Gastrocnemius medialis (tissue), 4 donors: Measurements from ENCODE around the gene REXO4. TPM values are rescaled to one million over a fixed set of nuclear protein-coding genes. Genes with fewer than 3 reads are reported as not detected.

Experiments used
- ATAC-seq, 2 donors: fragments of 150-250 bp; one replicate each; pipeline ENCODE4 v1.9.1; 2016
- DNase-seq, 2 donors: peaks; one replicate each; pipeline ENCODE4 v3.0.0-alpha.2; 2019
- H3K27ac ChIP-seq, 4 donors: fragments of 200-600 bp; sonication (generic); 1 replicate in 1 of 4; 2 replicates in 3 of 4; pipeline ENCODE4 v1.5.1; 2016 to 2018; ENCODE audit warnings: mild to moderate bottlenecking in 2 of 4, moderate library complexity in 1 of 4
- H3K27me3 ChIP-seq, 3 donors: fragments of 200-600 bp; sonication (generic) in 2 of 3; 1 replicate in 1 of 3; 2 replicates in 2 of 3; pipeline versions ENCODE4 v1.5.1 to v1.6.0; 2016 to 2019; ENCODE audit warnings: mild to moderate bottlenecking in 1 of 3, moderate library complexity in 1 of 3
- H3K36me3 ChIP-seq, 2 donors: fragments of 200-600 bp; sonication (generic) in 1 of 2; one replicate each; pipeline ENCODE4 v1.5.1; 2017 to 2018
- H3K4me1 ChIP-seq, 2 donors: fragments of 200-600 bp; sonication (generic) in 1 of 2; one replicate each; pipeline ENCODE4 v1.5.1; 2016 to 2017; ENCODE audit warnings: mild to moderate bottlenecking in 2 of 2
- H3K4me3 ChIP-seq, 4 donors: fragments of 200-600 bp; sonication (generic) in 3 of 4; 1 replicate in 1 of 4; 2 replicates in 3 of 4; pipeline ENCODE4 v1.5.1; 2016 to 2019; ENCODE audit warnings: mild to moderate bottlenecking in 2 of 4
- H3K9me3 ChIP-seq, 3 donors: fragments of 200-600 bp; sonication (generic) in 2 of 3; 1 replicate in 1 of 3; 2 replicates in 2 of 3; pipeline ENCODE4 v1.5.1; 2016 to 2019
- POLR2A ChIP-seq, 2 donors: fragments of 450-650 bp; IDR thresholded peaks; one replicate each; pipeline ENCODE4 v1.6.1; 2017; ENCODE audit warnings: antibody characterized with exemption in 2 of 2, mild to moderate bottlenecking in 2 of 2, moderate library complexity in 2 of 2
- in situ Hi-C, 4 donors: fragments of 200-750 bp; cut with MboI; loops; one replicate each; pipeline versions ENCODE4 v1.15.0 to v1.8.0; 2017; ENCODE audit warnings: low sequenced_read_pairs in 4 of 4
- intact Hi-C: fragments of 100-400 bp; cut with DNase I; formaldehyde crosslinking; loops from one replicate; pipeline ENCODE4 v1.15.1; 2023; ENCODE audit warnings: low total_unique reads
- total RNA-seq, 4 donors: library from RNA; depleted of rRNA; stranded (reverse); fragments of >200 nt; gene quantifications; one replicate each; pipeline versions ENCODE4 v1.1.0 to v1.2.3, GENCODE V29; 2016
- TF ChIP-seq, protein P1 (sequence below), 5 experiments: fragments of 450-650 bp in 3 of 5; fragments of 200-600 bp in 2 of 5; sonication (generic) in 2 of 5; IDR thresholded peaks in 4 of 5; conservative IDR thresholded peaks in 1 of 5; 1 replicate in 4 of 5; 2 replicates in 1 of 5; pipeline ENCODE4 v1.5.1; 2016 to 2019; ENCODE audit warnings: antibody characterized with exemption in 5 of 5, mild to moderate bottlenecking in 3 of 5, moderate library complexity in 3 of 5

REXO4 gene
- total RNA-seq, 4 donors from 2014 or later, result 26.1 to 42.5 (median 34.6) TPM

DNA sequence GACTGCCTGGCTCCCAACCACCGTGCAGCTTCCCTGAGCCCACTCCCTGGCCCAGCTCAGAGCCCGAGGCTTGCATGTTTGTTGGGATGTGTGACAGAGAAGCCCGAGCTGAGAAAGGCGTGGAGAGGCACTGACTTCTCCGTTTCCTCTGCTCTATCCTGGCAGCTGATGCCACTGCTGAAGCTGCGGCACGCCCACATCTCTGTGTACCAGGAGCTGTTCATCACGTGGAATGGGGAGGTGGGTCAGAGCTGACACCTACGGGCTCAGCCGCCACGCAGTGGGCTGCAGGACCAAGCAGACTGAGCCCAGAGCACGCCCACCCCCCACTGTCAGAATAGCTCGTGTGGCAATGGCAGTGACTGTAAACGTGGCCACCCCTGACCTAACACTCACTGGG is 32.4 kb downstream of the REXO4 start:
- intact Hi-C loops, result no loop called here
- H3K27ac ChIP-seq, result no peak overlapping the region
- no peaks in the 10 kb centered on the region for H3K4me1 ChIP-seq
- H3K27me3 ChIP-seq, result peaks cover 0 to 2% (median 0%) of the 10 kb centered on the region in 3 donors
- in situ Hi-C loops, result no loop called here
- TF ChIP-seq, protein P1, sequence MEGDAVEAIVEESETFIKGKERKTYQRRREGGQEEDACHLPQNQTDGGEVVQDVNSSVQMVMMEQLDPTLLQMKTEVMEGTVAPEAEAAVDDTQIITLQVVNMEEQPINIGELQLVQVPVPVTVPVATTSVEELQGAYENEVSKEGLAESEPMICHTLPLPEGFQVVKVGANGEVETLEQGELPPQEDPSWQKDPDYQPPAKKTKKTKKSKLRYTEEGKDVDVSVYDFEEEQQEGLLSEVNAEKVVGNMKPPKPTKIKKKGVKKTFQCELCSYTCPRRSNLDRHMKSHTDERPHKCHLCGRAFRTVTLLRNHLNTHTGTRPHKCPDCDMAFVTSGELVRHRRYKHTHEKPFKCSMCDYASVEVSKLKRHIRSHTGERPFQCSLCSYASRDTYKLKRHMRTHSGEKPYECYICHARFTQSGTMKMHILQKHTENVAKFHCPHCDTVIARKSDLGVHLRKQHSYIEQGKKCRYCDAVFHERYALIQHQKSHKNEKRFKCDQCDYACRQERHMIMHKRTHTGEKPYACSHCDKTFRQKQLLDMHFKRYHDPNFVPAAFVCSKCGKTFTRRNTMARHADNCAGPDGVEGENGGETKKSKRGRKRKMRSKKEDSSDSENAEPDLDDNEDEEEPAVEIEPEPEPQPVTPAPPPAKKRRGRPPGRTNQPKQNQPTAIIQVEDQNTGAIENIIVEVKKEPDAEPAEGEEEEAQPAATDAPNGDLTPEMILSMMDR (IDR thresholded peaks at IDR 0.05 in 4 of 5, conservative IDR thresholded peaks at IDR 0.05 in 1 of 5), result no peak
- no peak for TF ChIP-seq POLR2A (IDR thresholded peaks at IDR 0.05)
- H3K9me3 ChIP-seq, result no peaks in the 10 kb centered on the region
- H3K36me3 ChIP-seq, result no peaks in the 10 kb centered on the region
- DNase-seq (no peak), ATAC-seq (no peak)
- no peak overlapping the region for H3K4me3 ChIP-seq

DNA sequence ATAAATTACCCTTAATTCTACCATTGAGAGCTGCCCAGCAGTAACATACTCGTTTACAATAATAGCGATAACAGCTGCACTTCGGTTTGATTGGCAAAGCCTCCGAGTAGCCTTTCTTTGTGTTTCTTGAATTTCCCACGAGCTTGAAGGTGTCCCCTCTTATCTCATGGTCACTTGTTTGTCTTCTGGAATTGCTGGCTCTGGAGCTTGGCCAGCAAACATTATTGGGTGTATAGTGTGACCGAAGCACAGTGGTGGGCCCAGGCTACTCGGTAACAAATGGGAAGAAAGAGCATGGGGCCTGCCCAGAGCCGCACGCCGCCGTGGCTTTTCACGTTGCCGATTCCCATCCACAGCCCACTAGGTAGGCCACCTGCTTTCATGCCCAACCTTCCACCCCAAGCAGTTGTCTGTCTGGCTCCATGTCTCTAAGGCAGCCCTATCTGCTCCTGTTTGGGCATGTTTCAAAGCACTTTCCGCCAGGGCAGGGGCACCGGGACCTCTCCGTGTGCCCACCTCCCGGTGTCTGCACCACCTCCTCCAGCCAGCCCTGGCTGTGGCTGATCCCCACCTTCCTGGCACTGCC is 33.0 kb downstream of the REXO4 start:
- H3K27me3 ChIP-seq, result no peaks in the 10 kb centered on the region
- no peak overlapping the region for H3K4me3 ChIP-seq
- no peak for DNase-seq
- no peaks in the 10 kb centered on the region for H3K36me3 ChIP-seq
- no peaks in the 10 kb centered on the region for H3K9me3 ChIP-seq
- ATAC-seq, result no peak
- intact Hi-C loops (no loop called here), in situ Hi-C loops (no loop called here)
- TF ChIP-seq, protein P1 (IDR thresholded peaks at IDR 0.05 in 4 of 5, conservative IDR thresholded peaks at IDR 0.05 in 1 of 5), result no peak
- TF ChIP-seq POLR2A (IDR thresholded peaks at IDR 0.05), result no peak
- H3K27ac ChIP-seq, result no peak overlapping the region
- H3K4me1 ChIP-seq, result no peaks in the 10 kb centered on the region

DNA sequence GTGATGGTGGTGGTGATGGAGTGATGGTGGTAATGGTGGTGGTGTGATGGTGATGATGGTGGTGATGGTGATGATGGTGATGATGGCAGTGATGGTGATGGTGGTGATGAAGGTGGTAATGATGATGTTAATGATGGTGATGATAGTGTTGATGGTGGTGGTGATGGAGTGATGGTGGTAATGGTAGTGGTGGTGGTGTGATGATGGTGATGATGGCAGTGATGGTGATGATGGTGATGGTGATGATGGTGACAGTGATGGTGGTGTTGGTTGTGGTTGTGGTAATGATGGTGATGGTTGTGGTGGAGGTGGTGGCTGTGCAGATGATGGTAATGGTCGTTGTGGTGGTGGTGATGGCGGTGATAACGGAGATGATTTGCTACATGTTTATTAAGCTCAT is 34.4 kb downstream of the REXO4 start:
- Histone ChIP-seq H3K27me3 (no peaks in the 10 kb centered on the region), H3K27ac (no peak overlapping the region), H3K9me3 (no peaks in the 10 kb centered on the region), H3K4me3 (no peak overlapping the region), H3K36me3 (no peaks in the 10 kb centered on the region), H3K4me1 (no peaks in the 10 kb centered on the region)
- TF ChIP-seq, protein P1 (IDR thresholded peaks at IDR 0.05 in 4 of 5, conservative IDR thresholded peaks at IDR 0.05 in 1 of 5), result no peak
- TF ChIP-seq POLR2A (IDR thresholded peaks at IDR 0.05), result no peak
- intact Hi-C loops, result no loop called here
- in situ Hi-C loops, result no loop called here
- ATAC-seq, result no peak
- DNase-seq, result no peak

DNA sequence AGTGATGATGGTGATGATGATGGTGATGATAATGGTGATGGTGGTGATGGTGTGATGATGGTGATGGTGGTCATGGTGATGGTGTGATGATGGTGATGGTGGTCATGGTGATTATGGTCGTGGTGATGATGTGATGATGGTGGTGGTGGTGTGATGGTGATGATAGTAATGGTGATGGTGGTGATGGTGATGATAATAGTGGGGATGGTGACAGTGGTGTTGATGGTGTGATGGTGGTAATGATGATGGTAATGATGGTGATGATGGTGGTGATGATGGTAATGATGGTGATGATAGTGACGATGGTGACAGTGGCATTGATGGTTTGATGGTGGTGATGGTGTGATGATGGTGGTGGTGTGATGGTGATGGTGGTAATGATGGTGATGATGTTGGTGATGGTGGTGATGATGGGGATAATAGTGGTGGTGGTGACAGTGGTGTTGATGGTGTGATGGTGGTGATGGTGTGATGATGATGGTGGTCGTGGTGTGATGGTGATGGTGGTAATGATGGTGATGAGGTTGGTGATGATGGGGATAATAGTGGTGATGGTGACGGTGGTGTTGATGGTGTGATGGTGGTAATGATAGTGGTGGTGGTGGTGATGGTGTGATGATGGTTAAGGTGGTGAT is 35.2 kb downstream of the REXO4 start:
- H3K9me3 ChIP-seq, result no peaks in the 10 kb centered on the region
- intact Hi-C loops, result no loop called here
- H3K27me3 ChIP-seq, result no peaks in the 10 kb centered on the region
- DNase-seq (no peak), ATAC-seq (no peak)
- H3K4me3 ChIP-seq, result no peak overlapping the region
- no peaks in the 10 kb centered on the region for H3K36me3 ChIP-seq
- H3K27ac ChIP-seq, result no peak overlapping the region
- H3K4me1 ChIP-seq, result no peaks in the 10 kb centered on the region
- TF ChIP-seq POLR2A (IDR thresholded peaks at IDR 0.05), result no peak
- in situ Hi-C loops, result no loop called here

DNA sequence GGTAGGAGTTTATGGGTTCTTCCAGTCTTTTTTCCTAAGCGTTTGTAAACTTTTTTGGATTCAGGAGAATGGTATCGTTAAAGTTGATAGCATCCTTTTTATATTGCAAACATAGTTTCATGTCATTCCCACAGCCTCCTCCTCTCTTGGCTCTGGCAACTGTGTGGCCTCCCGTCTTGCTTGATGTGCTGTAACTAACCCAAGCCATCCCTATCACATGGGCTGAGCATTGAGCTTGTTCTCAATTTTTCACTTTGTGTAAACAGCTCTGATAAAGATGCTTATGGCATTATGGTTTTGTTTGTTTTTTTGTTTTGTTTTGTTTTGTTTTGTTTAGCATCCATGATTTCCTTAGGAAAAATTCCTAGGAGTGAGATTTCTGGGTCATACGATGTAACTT is 37.1 kb downstream of the REXO4 start:
- Histone ChIP-seq H3K9me3 (no peaks in the 10 kb centered on the region), H3K4me3 (no peak overlapping the region), H3K4me1 (peaks cover 5% of the 10 kb centered on the region in 2 donors), H3K27me3 (no peaks in the 10 kb centered on the region), H3K27ac (no peak overlapping the region), H3K36me3 (no peaks in the 10 kb centered on the region)
- ATAC-seq (no peak), DNase-seq (no peak)
- intact Hi-C loops, result no loop called here
- TF ChIP-seq, protein P1 (IDR thresholded peaks at IDR 0.05 in 4 of 5, conservative IDR thresholded peaks at IDR 0.05 in 1 of 5), result no peak
- TF ChIP-seq POLR2A (IDR thresholded peaks at IDR 0.05), result no peak
- in situ Hi-C loops, result no loop called here
